ENCODE results near the gene UFD1. TPM values are rescaled to one million over a fixed set of nuclear protein-coding genes. Genes with fewer than 3 reads are reported as not detected.
A peak's percentile ranks its signal among the peaks of the same experiment; 100 is the strongest.

UFD1 gene
- total RNA-seq, 2 experiments from 2014 or later = 58.2 to 68.7 TPM

GRCh38 chr22:19420321-19420720 lies 58.7 kb downstream of the UFD1 start:
- Mint-ChIP-seq H3K36me3 (peaks cover 20% of the 10 kb centered on the region), H3K4me1 (peaks cover 56% of the 10 kb centered on the region), H3K27ac (peak overlapping the region; percentile 89), H3K27me3 (no peaks in the 10 kb centered on the region), H3K9me3 (no peaks in the 10 kb centered on the region), H3K4me3 (peak overlapping the region; percentile 55)
- POLR2A ChIA-PET = interaction anchor here (0.5 to 4.8 kb wide), 7 partner anchors 9 to 178 kb away, joined by 3 to 28 read pairs (median 3); partner anchors contain the start of genes CDC45, HIRA and MRPL40
- DNase-seq (no peak), ATAC-seq (ENCODE audit: low read depth) (no peak)

- peaks cover 52% of the 10 kb centered on the region for H3K4me1 Mint-ChIP-seq
- peak overlapping the region; percentile 89 for H3K27ac Mint-ChIP-seq
- no peak for DNase-seq
- peaks cover 20% of the 10 kb centered on the region for H3K36me3 Mint-ChIP-seq
- H3K4me3 Mint-ChIP-seq = peak overlapping the region; percentile 55
- H3K9me3 Mint-ChIP-seq = no peaks in the 10 kb centered on the region
- POLR2A ChIA-PET = interaction anchor here (0.5 to 4.8 kb wide), 6 partner anchors 10 to 179 kb away, joined by 3 to 28 read pairs (median 3); partner anchors contain the start of genes CDC45, HIRA and MRPL40
- no peaks in the 10 kb centered on the region for H3K27me3 Mint-ChIP-seq
- ATAC-seq (ENCODE audit: low read depth) = peak; percentile 94
Observed at GRCh38 chr22:19419464-19420178, 59.4 kb downstream of the UFD1 start.

- Mint-ChIP-seq H3K27me3 (no peaks in the 10 kb centered on the region), H3K27ac (peak overlapping the region; percentile 89), H3K9me3 (no peaks in the 10 kb centered on the region), H3K36me3 (peaks cover 20% of the 10 kb centered on the region), H3K4me3 (peak overlapping the region; percentile 55), H3K4me1 (peaks cover 51% of the 10 kb centered on the region)
- ATAC-seq (ENCODE audit: low read depth) (no peak), DNase-seq (no peak)
- POLR2A ChIA-PET = interaction anchor here (1.8 to 4.8 kb wide), 2 partner anchors 10 to 12 kb away, joined by 4 to 28 read pairs; partner anchors contain the start of genes HIRA and MRPL40
Observed at GRCh38 chr22:19419086-19419463, 59.9 kb downstream of the UFD1 start.

GRCh38 chr22:19412923-19413322 lies 66.1 kb downstream of the UFD1 start:
- Mint-ChIP-seq H3K9me3 (no peaks in the 10 kb centered on the region), H3K4me1 (peaks cover 16% of the 10 kb centered on the region), H3K27me3 (no peaks in the 10 kb centered on the region), H3K27ac (peak overlapping the region; percentile 46), H3K36me3 (peaks cover 18% of the 10 kb centered on the region), H3K4me3 (no peak overlapping the region)
- no peak for ATAC-seq (ENCODE audit: low read depth)
- POLR2A ChIA-PET = interaction anchor here (1.0 kb wide), 1 partner anchor 34 kb away, joined by 3 read pairs; no protein-coding TSS in a partner anchor
- DNase-seq = no peak

GRCh38 chr22:19412478-19412877 lies 66.5 kb downstream of the UFD1 start:
- ATAC-seq (ENCODE audit: low read depth) (no peak), DNase-seq (no peak)
- H3K9me3 Mint-ChIP-seq = no peaks in the 10 kb centered on the region

GRCh38 chr22:19411690-19412045 lies 67.3 kb downstream of the UFD1 start:
- POLR2A ChIA-PET = interaction anchor here (0.6 kb wide), 1 partner anchor 1109 kb away, joined by 3 read pairs; no protein-coding TSS in a partner anchor
- Mint-ChIP-seq H3K4me1 (peaks cover 13% of the 10 kb centered on the region), H3K27me3 (no peaks in the 10 kb centered on the region), H3K36me3 (peaks cover 12% of the 10 kb centered on the region), H3K9me3 (no peaks in the 10 kb centered on the region), H3K27ac (no peak overlapping the region), H3K4me3 (no peak overlapping the region)
- no peak for ATAC-seq (ENCODE audit: low read depth)
- no peak for DNase-seq

More at GRCh38 chr22:19412478-19412877, 66.5 kb downstream of the UFD1 start:
- H3K36me3 Mint-ChIP-seq = peaks cover 16% of the 10 kb centered on the region
- no peaks in the 10 kb centered on the region for H3K27me3 Mint-ChIP-seq
- H3K4me1 Mint-ChIP-seq = peaks cover 13% of the 10 kb centered on the region
- no peak overlapping the region for H3K4me3 Mint-ChIP-seq
- H3K27ac Mint-ChIP-seq = peak overlapping the region; percentile 46
- POLR2A ChIA-PET = interaction anchor here (1.0 kb wide), 1 partner anchor 34 kb away, joined by 3 read pairs; no protein-coding TSS in a partner anchor

- Mint-ChIP-seq H3K9me3 (no peaks in the 10 kb centered on the region), H3K4me1 (peaks cover 13% of the 10 kb centered on the region), H3K36me3 (peaks cover 8% of the 10 kb centered on the region), H3K27me3 (no peaks in the 10 kb centered on the region), H3K4me3 (no peak overlapping the region), H3K27ac (no peak overlapping the region)
- ATAC-seq (ENCODE audit: low read depth) (no peak), DNase-seq (no peak)
- POLR2A ChIA-PET = interaction anchor here (0.6 kb wide), 1 partner anchor 1110 kb away, joined by 3 read pairs; no protein-coding TSS in a partner anchor
Observed at GRCh38 chr22:19410941-19411689, 67.9 kb downstream of the UFD1 start.

- H3K4me1 Mint-ChIP-seq = peaks cover 5% of the 10 kb centered on the region
- H3K27me3 Mint-ChIP-seq = no peaks in the 10 kb centered on the region
- no peaks in the 10 kb centered on the region for H3K9me3 Mint-ChIP-seq
- DNase-seq = no peak
- POLR2A ChIA-PET = interaction anchor here (0.6 kb wide), 1 partner anchor 13 kb away, joined by 3 read pairs; no protein-coding TSS in a partner anchor
- no peak overlapping the region for H3K27ac Mint-ChIP-seq
- ATAC-seq (ENCODE audit: low read depth) = no peak
- peaks cover 13% of the 10 kb centered on the region for H3K36me3 Mint-ChIP-seq
- no peak overlapping the region for H3K4me3 Mint-ChIP-seq
Observed at GRCh38 chr22:19407649-19408606, 71.1 kb downstream of the UFD1 start.

GRCh38 chr22:19406846-19407245 lies 72.1 kb downstream of the UFD1 start:
- Mint-ChIP-seq H3K27me3 (no peaks in the 10 kb centered on the region), H3K36me3 (peaks cover 12% of the 10 kb centered on the region), H3K27ac (no peak overlapping the region), H3K4me1 (peaks cover 1% of the 10 kb centered on the region), H3K9me3 (no peaks in the 10 kb centered on the region), H3K4me3 (no peak overlapping the region)
- ATAC-seq (ENCODE audit: low read depth) = no peak
- POLR2A ChIA-PET = interaction anchor here (0.6 kb wide), 1 partner anchor 14 kb away, joined by 3 read pairs; no protein-coding TSS in a partner anchor
- DNase-seq = no peak

GRCh38 chr22:19406281-19406811 lies 72.6 kb downstream of the UFD1 start:
- Mint-ChIP-seq H3K27me3 (no peaks in the 10 kb centered on the region), H3K4me1 (no peaks in the 10 kb centered on the region), H3K9me3 (no peaks in the 10 kb centered on the region), H3K4me3 (no peak overlapping the region), H3K27ac (no peak overlapping the region), H3K36me3 (peaks cover 12% of the 10 kb centered on the region)
- no peak for DNase-seq
- ATAC-seq (ENCODE audit: low read depth) = peak; percentile 54
- POLR2A ChIA-PET = no interaction called here

- H3K27ac Mint-ChIP-seq = no peak overlapping the region
- DNase-seq (no peak), ATAC-seq (ENCODE audit: low read depth) (no peak)
- H3K4me1 Mint-ChIP-seq = no peaks in the 10 kb centered on the region
- no peaks in the 10 kb centered on the region for H3K27me3 Mint-ChIP-seq
- POLR2A ChIA-PET = interaction anchor here (1.5 kb wide), 1 partner anchor 26 kb away, joined by 5 read pairs; the partner anchor contains the start of gene HIRA
- no peaks in the 10 kb centered on the region for H3K9me3 Mint-ChIP-seq
- H3K36me3 Mint-ChIP-seq = peaks cover 13% of the 10 kb centered on the region
- no peak overlapping the region for H3K4me3 Mint-ChIP-seq
Observed at GRCh38 chr22:19405652-19406051, 73.3 kb downstream of the UFD1 start.

- Mint-ChIP-seq H3K27ac (peak overlapping the region; percentile 7), H3K27me3 (no peaks in the 10 kb centered on the region), H3K36me3 (peaks cover 14% of the 10 kb centered on the region), H3K4me3 (no peak overlapping the region), H3K9me3 (no peaks in the 10 kb centered on the region), H3K4me1 (no peaks in the 10 kb centered on the region)
- DNase-seq = no peak
- ATAC-seq (ENCODE audit: low read depth) = no peak
- POLR2A ChIA-PET = interaction anchor here (1.5 kb wide), 1 partner anchor 27 kb away, joined by 5 read pairs; the partner anchor contains the start of gene HIRA
Observed at GRCh38 chr22:19405133-19405532, 73.9 kb downstream of the UFD1 start.

Measured in activated naive CD8-positive, alpha-beta T cell treated with anti-CD3 and anti-CD28 coated beads, Interleukin-2, amount 10 ng/mL, durations not matched to agents 7 days and 5 days (primary cell).